ENCODE data around the gene IFI16.
A peak's percentile ranks its signal among the peaks of the same experiment; 100 is the strongest.

DNA sequence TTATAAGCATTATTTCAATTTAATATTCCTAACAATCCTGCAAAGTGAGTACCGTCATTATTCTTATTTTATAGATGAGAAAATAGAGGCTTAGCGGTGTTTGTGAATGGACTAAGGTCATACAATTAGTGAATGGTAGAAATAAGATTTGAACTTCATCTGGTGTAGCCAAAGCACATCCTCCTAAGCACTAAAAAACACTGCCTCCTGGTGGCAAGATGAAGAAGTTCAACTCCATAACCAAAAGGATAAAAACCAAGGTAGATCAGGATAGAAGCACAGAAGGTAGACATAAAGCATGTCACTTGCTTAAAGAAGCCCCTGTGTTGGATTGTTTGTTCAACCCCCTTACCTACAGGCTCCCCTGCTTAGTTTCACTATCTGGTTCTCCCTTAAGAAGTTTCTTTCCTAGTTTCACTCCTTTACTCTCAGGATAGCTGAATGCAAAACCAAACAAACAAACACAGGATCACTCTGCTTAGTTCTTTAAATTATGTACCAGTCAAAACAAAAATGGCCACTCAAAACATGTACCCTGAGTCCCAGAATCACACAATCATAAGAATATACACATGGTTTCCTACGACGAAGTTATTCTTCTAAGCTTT, 79.6 kb downstream of the IFI16 start:
- TF ChIP-seq CHD4 (IDR thresholded peaks at IDR 0.05; ENCODE audit: borderline replicate concordance) (no peak), POLR2A (IDR thresholded peaks at IDR 0.05; ENCODE audit: low read length) (no peak), ESRRA (IDR thresholded peaks at IDR 0.05; ENCODE audit: borderline replicate concordance, low read length) (no peak), EP300 (IDR thresholded peaks at IDR 0.05) (no peak), POLR2AphosphoS2 (conservative IDR thresholded peaks at IDR 0.05; ENCODE audit: low read length) (no peak), HOXB5 (CRISPR knock-in tag; IDR thresholded peaks at IDR 0.05) (no peak), BHLHE40 (IDR thresholded peaks at IDR 0.05; ENCODE audit: low read depth, low read length) (no peak), MAX (IDR thresholded peaks at IDR 0.05) (no peak)
- TF ChIP-seq, protein P1, sequence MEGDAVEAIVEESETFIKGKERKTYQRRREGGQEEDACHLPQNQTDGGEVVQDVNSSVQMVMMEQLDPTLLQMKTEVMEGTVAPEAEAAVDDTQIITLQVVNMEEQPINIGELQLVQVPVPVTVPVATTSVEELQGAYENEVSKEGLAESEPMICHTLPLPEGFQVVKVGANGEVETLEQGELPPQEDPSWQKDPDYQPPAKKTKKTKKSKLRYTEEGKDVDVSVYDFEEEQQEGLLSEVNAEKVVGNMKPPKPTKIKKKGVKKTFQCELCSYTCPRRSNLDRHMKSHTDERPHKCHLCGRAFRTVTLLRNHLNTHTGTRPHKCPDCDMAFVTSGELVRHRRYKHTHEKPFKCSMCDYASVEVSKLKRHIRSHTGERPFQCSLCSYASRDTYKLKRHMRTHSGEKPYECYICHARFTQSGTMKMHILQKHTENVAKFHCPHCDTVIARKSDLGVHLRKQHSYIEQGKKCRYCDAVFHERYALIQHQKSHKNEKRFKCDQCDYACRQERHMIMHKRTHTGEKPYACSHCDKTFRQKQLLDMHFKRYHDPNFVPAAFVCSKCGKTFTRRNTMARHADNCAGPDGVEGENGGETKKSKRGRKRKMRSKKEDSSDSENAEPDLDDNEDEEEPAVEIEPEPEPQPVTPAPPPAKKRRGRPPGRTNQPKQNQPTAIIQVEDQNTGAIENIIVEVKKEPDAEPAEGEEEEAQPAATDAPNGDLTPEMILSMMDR (IDR thresholded peaks at IDR 0.05), result peak; percentile 41; the same call in 2 of the 3 replicates
- TF ChIP-seq, protein P2, sequence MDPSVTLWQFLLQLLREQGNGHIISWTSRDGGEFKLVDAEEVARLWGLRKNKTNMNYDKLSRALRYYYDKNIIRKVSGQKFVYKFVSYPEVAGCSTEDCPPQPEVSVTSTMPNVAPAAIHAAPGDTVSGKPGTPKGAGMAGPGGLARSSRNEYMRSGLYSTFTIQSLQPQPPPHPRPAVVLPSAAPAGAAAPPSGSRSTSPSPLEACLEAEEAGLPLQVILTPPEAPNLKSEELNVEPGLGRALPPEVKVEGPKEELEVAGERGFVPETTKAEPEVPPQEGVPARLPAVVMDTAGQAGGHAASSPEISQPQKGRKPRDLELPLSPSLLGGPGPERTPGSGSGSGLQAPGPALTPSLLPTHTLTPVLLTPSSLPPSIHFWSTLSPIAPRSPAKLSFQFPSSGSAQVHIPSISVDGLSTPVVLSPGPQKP (IDR thresholded peaks at IDR 0.05; ENCODE audit: low read depth, low read length), result no peak
